BE2C (cell line): ENCODE results near the gene FARS2.

Source experiments
- DNase-seq: peaks from one replicate; pipeline ENCODE4 v3.0.0-alpha.2; 2020
- H3K27me3 ChIP-seq: fragments of 250-450 bp; sonication (Bioruptor Pico); 2 replicates; pipeline ENCODE4 v1.5.1; 2020; ENCODE audit warnings: mild to moderate bottlenecking
- H3K36me3 ChIP-seq: fragments of 250-450 bp; sonication (Bioruptor Pico); 2 replicates; pipeline ENCODE4 v1.5.1; 2020; ENCODE audit warnings: mild to moderate bottlenecking
- H3K4me1 ChIP-seq: fragments of 250-450 bp; sonication (Bioruptor Pico); 2 replicates; pipeline ENCODE4 v1.5.1; 2020
- H3K4me3 ChIP-seq: 2 replicates; pipeline ENCODE4 v1.5.1; 2011; ENCODE audit warnings: low read depth, low read length
- H3K9me3 ChIP-seq: fragments of 250-450 bp; sonication (Bioruptor Pico); 2 replicates; pipeline ENCODE4 v1.5.1; 2020
- TF ChIP-seq, protein P1 (sequence below): IDR thresholded peaks from 2 replicates; pipeline ENCODE4 v1.5.1; 2012; ENCODE audit warnings: mild to moderate bottlenecking, low read depth, low read length

FARS2 gene

GRCh38 chr6:5447921-5448320 is 186.6 kb downstream of the FARS2 start:
- Histone ChIP-seq H3K36me3 (no peaks in the 10 kb centered on the region), H3K4me1 (no peaks in the 10 kb centered on the region), H3K9me3 (no peaks in the 10 kb centered on the region), H3K4me3 (no peak overlapping the region), H3K27me3 (no peaks in the 10 kb centered on the region)
- TF ChIP-seq, protein P1, sequence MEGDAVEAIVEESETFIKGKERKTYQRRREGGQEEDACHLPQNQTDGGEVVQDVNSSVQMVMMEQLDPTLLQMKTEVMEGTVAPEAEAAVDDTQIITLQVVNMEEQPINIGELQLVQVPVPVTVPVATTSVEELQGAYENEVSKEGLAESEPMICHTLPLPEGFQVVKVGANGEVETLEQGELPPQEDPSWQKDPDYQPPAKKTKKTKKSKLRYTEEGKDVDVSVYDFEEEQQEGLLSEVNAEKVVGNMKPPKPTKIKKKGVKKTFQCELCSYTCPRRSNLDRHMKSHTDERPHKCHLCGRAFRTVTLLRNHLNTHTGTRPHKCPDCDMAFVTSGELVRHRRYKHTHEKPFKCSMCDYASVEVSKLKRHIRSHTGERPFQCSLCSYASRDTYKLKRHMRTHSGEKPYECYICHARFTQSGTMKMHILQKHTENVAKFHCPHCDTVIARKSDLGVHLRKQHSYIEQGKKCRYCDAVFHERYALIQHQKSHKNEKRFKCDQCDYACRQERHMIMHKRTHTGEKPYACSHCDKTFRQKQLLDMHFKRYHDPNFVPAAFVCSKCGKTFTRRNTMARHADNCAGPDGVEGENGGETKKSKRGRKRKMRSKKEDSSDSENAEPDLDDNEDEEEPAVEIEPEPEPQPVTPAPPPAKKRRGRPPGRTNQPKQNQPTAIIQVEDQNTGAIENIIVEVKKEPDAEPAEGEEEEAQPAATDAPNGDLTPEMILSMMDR = no peak
- DNase-seq = no peak

- H3K4me1 ChIP-seq = no peaks in the 10 kb centered on the region
Observed at GRCh38 chr6:5450073-5450472, 188.8 kb downstream of the FARS2 start.

DNA sequence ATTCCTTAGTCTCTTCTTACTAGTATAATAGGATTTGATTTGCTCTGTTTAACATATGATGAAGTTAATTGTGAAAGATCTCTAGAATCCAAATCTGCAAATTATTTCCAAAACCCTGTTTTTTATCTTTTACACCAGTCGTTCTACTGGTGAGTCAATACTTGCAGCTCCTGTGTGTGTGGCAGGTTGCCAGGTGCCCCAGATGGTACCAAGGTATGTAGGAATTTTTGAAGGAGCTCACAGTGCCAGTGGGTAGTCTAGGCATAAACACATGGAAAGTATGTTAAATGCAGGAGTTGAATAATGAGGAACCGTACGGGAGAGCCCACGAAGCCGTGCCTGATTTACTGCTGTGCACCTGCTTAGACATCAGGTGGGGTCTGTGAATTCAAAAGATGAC is 192.2 kb downstream of the FARS2 start:
- no peak for DNase-seq
- H3K4me1 ChIP-seq = no peaks in the 10 kb centered on the region

More at GRCh38 chr6:5450073-5450472, 188.8 kb downstream of the FARS2 start:
- H3K27me3 ChIP-seq = no peaks in the 10 kb centered on the region
- no peaks in the 10 kb centered on the region for H3K9me3 ChIP-seq
- no peaks in the 10 kb centered on the region for H3K36me3 ChIP-seq
- TF ChIP-seq, protein P1 = no peak
- DNase-seq = no peak
- H3K4me3 ChIP-seq = no peak overlapping the region

GRCh38 chr6:5455142-5455541 is 193.8 kb downstream of the FARS2 start:
- TF ChIP-seq, protein P1 = no peak
- Histone ChIP-seq H3K36me3 (no peaks in the 10 kb centered on the region), H3K4me1 (no peaks in the 10 kb centered on the region), H3K9me3 (no peaks in the 10 kb centered on the region), H3K4me3 (no peak overlapping the region), H3K27me3 (no peaks in the 10 kb centered on the region)
- no peak for DNase-seq

More for the DNA sequence above, 192.2 kb downstream of the FARS2 start:
- Histone ChIP-seq H3K36me3 (no peaks in the 10 kb centered on the region), H3K27me3 (no peaks in the 10 kb centered on the region), H3K4me3 (no peak overlapping the region), H3K9me3 (no peaks in the 10 kb centered on the region)
- TF ChIP-seq, protein P1 = no peak

DNA sequence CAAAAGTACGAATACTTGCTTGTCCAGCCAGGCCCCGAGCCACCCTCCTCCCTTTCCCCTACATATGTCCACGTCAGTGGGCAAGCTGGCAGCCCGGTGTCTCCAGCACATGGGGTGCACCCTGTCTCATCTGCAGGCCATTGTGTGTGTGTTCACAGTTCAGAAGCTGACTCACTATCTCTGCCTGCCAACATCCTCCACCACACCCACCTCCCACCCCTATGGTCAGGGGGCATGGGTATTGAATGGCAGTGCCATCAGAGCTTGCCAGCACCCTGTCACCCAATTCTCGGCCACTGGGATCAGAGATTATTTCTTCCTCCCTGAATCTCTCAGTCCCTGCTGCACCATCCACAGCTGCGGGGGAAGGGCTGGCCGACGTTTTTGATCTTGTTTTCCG is 195.7 kb downstream of the FARS2 start:
- H3K4me3 ChIP-seq = no peak overlapping the region
- no peaks in the 10 kb centered on the region for H3K36me3 ChIP-seq
- TF ChIP-seq, protein P1 = no peak
- no peaks in the 10 kb centered on the region for H3K4me1 ChIP-seq
- no peaks in the 10 kb centered on the region for H3K27me3 ChIP-seq
- no peaks in the 10 kb centered on the region for H3K9me3 ChIP-seq
- DNase-seq = no peak

GRCh38 chr6:5457983-5458683 is 196.8 kb downstream of the FARS2 start:
- TF ChIP-seq, protein P1 = no peak
- H3K27me3 ChIP-seq = no peaks in the 10 kb centered on the region
- DNase-seq = no peak
- H3K4me1 ChIP-seq = no peaks in the 10 kb centered on the region
- H3K36me3 ChIP-seq = no peaks in the 10 kb centered on the region
- H3K9me3 ChIP-seq = no peaks in the 10 kb centered on the region
- H3K4me3 ChIP-seq = no peak overlapping the region
